ENCODE data around the gene TDRD5.

TDRD5 gene

DNA sequence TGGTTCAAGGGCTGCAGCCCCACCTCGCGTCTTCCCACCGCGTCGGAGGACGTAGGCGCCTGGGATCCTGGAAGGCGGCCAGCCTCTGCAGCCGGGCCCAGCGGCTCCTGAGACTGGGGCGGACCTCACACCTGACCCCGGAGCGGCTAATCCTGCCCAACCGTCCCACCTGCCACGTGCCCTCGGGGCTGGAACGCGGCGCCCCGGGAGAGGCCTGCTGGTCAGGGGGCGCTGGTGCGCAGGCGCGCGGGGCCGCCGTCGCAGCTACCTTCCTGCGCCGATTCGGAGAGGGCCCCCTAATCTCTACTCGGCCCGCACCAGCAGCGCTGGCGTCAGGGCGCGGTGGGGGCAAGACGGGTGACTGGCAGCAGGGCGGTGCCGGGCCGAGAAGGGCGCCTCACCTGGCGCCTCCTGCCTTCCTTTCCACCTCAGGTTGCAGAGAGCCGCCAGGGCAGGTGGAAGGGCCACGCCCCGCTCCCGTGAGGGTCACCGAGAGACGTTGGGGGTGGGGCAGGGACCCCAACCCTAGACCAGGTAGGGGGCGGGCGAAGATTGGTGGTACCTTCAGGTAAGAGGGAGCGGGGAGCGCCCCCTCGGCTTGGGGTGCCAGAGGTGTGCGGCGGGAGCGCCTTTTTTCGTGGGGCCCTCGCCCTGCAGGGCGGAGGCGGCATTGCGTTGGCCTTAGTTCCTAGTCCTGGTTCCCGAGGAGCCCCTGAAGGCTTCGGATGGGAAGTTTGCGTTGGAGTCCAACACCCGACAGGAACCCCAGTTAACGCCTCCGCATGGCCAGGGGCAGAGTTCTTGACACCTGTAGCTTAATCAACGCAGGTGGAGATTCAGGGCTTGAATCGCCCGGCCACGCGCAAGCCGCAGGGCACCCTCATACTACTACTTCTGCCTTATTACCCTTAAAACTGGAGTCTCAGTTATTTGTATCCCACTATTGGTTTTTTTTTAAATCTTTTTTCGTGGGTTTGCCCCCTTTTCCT, at the start of gene TDRD5:
Gene TDRD5, plus strand, starts transcription at position 241 of the 989 bp plus-strand sequence. CDS start 784 bp downstream, outside the sequence.
- in situ Hi-C loops (cut with HindIII; ENCODE audit: low sequenced_read_pairs), result no loop called here

DNA sequence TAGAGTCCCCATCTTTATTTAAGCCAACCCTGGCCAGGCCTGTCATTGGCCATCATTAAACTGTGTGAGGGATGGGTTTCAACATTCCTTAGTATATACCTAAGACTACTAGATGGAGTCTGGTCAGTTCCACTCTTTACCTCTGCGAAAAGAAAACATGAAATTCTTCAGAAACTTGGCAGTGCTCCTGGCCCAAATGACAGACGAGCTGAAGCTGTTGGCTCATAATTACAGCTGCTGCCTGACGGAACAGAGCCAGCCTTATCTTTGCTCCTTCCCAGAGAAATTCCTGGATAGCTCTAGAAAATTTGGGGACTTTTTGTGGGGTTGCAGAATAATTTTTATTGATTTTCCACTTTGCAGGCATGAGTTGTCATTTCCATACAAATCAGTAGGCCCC, 46.3 kb upstream of the TDRD5 start:
- in situ Hi-C loops (cut with HindIII; ENCODE audit: low sequenced_read_pairs), result no loop called here

DNA sequence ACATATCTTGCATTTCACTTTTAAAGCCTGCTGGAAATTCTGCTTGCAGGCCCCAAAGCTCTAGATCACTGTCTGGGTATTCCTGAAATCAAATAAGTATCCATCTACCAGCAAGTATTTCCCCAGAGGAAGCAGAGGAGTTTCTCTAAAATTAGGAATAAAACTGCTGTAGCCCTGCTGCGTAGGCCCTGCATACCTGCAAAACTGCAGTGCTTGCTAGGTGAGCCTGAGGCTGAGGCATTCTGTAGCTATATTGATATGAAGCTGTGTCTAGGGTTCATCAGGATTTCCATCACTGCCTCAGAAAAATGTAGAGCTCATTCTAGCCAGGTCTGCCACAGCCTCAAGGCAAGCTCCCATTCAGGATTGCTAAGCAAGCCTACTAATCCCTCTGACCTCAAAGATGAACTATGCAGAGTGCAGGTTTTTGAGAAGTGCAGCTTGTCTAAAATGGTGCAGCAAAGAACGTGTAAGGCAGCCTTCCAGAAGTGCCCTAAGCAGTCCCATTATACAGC, 44.6 kb upstream of the TDRD5 start:
- in situ Hi-C loops (cut with HindIII; ENCODE audit: low sequenced_read_pairs), result no loop called here

- in situ Hi-C loops (cut with HindIII; ENCODE audit: low sequenced_read_pairs), result no loop called here
These were observed 42.8 kb upstream of the TDRD5 start for GRCh38 chr1:179548666-179549367.

GRCh38 chr1:179549368-179549700, 42.3 kb upstream of the TDRD5 start:
- in situ Hi-C loops (cut with HindIII; ENCODE audit: low sequenced_read_pairs), result no loop called here

- in situ Hi-C loops (cut with HindIII; ENCODE audit: low sequenced_read_pairs), result loop anchor here (10.0 kb wide), 1 partner anchor 264 kb away; no protein-coding TSS in a partner anchor
These were observed 40.6 kb upstream of the TDRD5 start for GRCh38 chr1:179550746-179551682.

- in situ Hi-C loops (cut with HindIII; ENCODE audit: low sequenced_read_pairs), result loop anchor here (10.0 kb wide), 1 partner anchor 260 kb away; no protein-coding TSS in a partner anchor
These were observed 37.2 kb upstream of the TDRD5 start for GRCh38 chr1:179554427-179554826.

GRCh38 chr1:179558078-179558477, 33.6 kb upstream of the TDRD5 start:
- in situ Hi-C loops (cut with HindIII; ENCODE audit: low sequenced_read_pairs), result loop anchor here (10.0 kb wide), 1 partner anchor 257 kb away; no protein-coding TSS in a partner anchor

- in situ Hi-C loops (cut with HindIII; ENCODE audit: low sequenced_read_pairs), result no loop called here
These were observed 15.9 kb upstream of the TDRD5 start, which contains the start of gene NPHS2 for GRCh38 chr1:179575497-179576314. Gene NPHS2, minus strand, starts transcription at chr1:179575948. Its CDS starts 84 bp downstream, at chr1:179575864.

- in situ Hi-C loops (cut with HindIII; ENCODE audit: low sequenced_read_pairs), result no loop called here
These were observed 15.1 kb upstream of the TDRD5 start for GRCh38 chr1:179576509-179576908.

GRCh38 chr1:179583771-179584320, 7.8 kb upstream of the TDRD5 start:
- in situ Hi-C loops (cut with HindIII; ENCODE audit: low sequenced_read_pairs), result no loop called here

DNA sequence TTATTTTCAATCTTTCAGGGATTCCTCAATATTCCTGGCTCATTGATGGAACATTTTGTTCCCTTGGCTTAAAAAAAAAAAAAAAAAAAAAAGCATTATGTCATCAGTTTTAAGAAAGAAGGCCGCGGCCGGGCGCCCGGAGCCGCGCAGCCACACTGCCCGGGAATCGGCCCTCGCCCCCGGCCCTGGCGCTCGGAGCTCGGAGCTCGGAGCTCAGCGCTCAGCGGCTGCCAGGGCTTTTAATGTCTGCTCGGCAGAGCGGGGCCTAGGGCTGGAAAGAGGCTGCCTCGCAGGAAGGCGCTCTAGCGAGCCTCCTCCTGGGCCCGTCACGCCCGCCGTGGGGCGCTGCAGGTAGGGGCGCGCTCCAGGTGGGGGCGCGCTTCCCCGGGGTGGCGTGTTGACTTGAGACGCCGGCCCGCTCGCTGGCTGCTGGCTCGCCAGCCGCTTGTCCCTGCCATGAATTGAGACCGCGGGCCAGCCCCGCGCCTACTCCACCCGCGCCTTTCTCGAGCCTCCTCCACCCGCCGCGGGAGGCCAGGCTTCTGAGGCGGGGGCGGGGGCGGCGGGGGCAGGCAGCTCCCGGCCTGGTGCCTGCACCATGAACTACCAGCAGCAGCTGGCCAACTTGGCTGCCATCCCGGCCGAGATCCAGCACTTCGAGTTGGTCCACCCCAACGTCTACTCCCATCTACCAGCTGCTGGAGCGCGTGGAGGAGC, 5.4 kb upstream of the TDRD5 start:
- in situ Hi-C loops (cut with HindIII; ENCODE audit: low sequenced_read_pairs), result no loop called here

GRCh38 chr1:179587336-179587735, 4.3 kb upstream of the TDRD5 start:
- in situ Hi-C loops (cut with HindIII; ENCODE audit: low sequenced_read_pairs), result no loop called here

DNA sequence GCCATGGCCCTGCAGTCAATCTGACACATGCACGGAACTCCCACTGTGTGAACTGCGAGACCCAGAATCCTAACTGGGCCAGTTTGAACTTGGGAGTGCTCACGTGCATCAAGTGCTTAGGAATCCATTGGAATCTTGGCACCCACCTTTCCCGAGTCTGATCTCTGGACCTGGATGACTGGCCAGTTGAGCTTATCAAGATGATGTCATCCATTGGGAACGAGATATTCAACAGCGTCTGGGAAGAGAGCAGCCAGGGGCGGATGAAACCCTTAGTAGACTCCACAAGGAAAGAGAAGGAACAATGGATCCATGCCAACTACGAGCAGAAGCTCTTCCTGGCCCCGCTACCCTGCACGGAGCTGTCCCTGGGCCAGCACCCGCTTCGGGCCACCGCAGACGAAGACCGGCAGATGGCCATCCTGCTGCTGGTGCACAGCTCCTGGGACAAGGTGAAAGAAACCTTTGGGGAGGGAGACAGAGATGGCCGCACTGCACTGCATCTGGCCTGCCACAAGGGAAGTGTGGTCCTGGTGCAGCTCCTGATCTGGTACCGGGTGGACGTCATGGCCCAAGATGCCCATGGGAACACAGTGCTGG, 3.1 kb upstream of the TDRD5 start:
- in situ Hi-C loops (cut with HindIII; ENCODE audit: low sequenced_read_pairs), result no loop called here

- in situ Hi-C loops (cut with HindIII; ENCODE audit: low sequenced_read_pairs), result no loop called here
These were observed 2.1 kb upstream of the TDRD5 start for GRCh38 chr1:179589509-179589908.

GRCh38 chr1:179590671-179591070, 961 bp upstream of the TDRD5 start:
- in situ Hi-C loops (cut with HindIII; ENCODE audit: low sequenced_read_pairs), result no loop called here

- in situ Hi-C loops (cut with HindIII; ENCODE audit: low sequenced_read_pairs), result no loop called here
These were observed 410 bp upstream of the TDRD5 start for GRCh38 chr1:179591253-179591591.

DNA sequence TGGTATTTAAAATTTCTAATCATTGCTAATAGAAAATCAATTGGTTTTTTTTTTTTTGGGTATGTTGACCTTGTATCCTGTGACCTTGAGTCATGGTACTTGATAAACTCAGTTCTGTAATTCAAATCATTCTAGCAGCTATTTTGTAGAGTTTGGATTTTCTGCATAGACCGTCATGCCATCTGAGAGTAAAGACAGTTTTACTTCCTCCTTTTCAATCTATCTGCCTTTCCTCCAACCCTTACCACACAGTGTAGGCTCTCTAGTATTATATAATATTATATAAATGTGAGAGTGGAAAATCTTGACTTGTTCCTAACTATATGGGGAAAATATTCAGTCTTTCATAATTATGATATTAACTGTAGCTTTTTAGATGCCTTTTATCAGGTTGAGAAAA, 7.0 kb downstream of the TDRD5 start:
- in situ Hi-C loops (cut with HindIII; ENCODE audit: low sequenced_read_pairs), result no loop called here
